Neural progenitor cell (in vitro differentiated cells): Measurements from ENCODE around the gene EREG. TPM values are rescaled to one million over a fixed set of nuclear protein-coding genes. Genes with fewer than 3 reads are reported as not detected.

Experiments
- DNase-seq: peaks from one replicate; pipeline ENCODE4 v3.0.0-alpha.2; 2016; ENCODE audit warnings: low spot score
- H2AFZ ChIP-seq: fragments of 200-600 bp; sonication (generic); replicated peaks from 2 replicates; pipeline ENCODE4 v1.6.1; 2016; ENCODE audit warnings: antibody characterized with exemption
- H3F3A ChIP-seq: fragments of 200-600 bp; sonication (generic); 2 replicates; pipeline ENCODE4 v1.6.1; 2016; ENCODE audit warnings: antibody characterized with exemption, low read depth
- H3K27ac ChIP-seq: fragments of 200-600 bp; sonication (generic); 2 replicates; pipeline ENCODE4 v1.5.1; 2016; ENCODE audit warnings: mild to moderate bottlenecking
- H3K27me3 ChIP-seq: fragments of 200-600 bp; sonication (generic); 2 replicates; pipeline ENCODE4 v1.6.1; 2016; ENCODE audit warnings: mild to moderate bottlenecking, moderate library complexity
- H3K36me3 ChIP-seq: fragments of 200-600 bp; sonication (generic); 2 replicates; pipeline ENCODE4 v1.5.1; 2016
- H3K4me1 ChIP-seq: fragments of 200-600 bp; sonication (generic); 2 replicates; pipeline ENCODE4 v1.6.1; 2016; ENCODE audit warnings: mixed run types
- H3K4me2 ChIP-seq: fragments of 200-600 bp; sonication (generic); 2 replicates; pipeline ENCODE4 v1.6.1; 2016
- H3K4me3 ChIP-seq: fragments of 200-600 bp; sonication (generic); 2 replicates; pipeline ENCODE4 v1.5.1; 2016
- H3K79me2 ChIP-seq: fragments of 200-600 bp; sonication (generic); 2 replicates; pipeline ENCODE4 v1.6.1; 2016; ENCODE audit warnings: low read depth
- H3K9ac ChIP-seq: fragments of 200-600 bp; sonication (generic); 2 replicates; pipeline ENCODE4 v1.6.1; 2016
- H3K9me3 ChIP-seq: fragments of 200-600 bp; sonication (generic); 2 replicates; pipeline ENCODE4 v1.5.1; 2016; ENCODE audit warnings: low read depth
- H4K20me1 ChIP-seq: fragments of 200-600 bp; sonication (generic); 2 replicates; pipeline ENCODE4 v1.6.1; 2016; ENCODE audit warnings: low read depth
- H3K27ac Mint-ChIP-seq: 3 replicates; pipeline ENCODE4 v1.8.0; 2021; ENCODE audit warnings: mixed read lengths
- H3K27me3 Mint-ChIP-seq: 2 replicates; pipeline ENCODE4 v1.8.0; 2022; ENCODE audit warnings: low read depth, mild to moderate bottlenecking, inconsistent platforms, moderate library complexity, mixed read lengths; ENCODE audit not compliant: insufficient read depth
- H3K36me3 Mint-ChIP-seq: 3 replicates; pipeline ENCODE4 v1.8.0; 2021; ENCODE audit warnings: mixed read lengths
- H3K4me1 Mint-ChIP-seq: 3 replicates; pipeline ENCODE4 v1.8.0; 2021; ENCODE audit warnings: mixed read lengths
- H3K4me3 Mint-ChIP-seq: 3 replicates; pipeline ENCODE4 v1.8.0; 2021; ENCODE audit warnings: mild to moderate bottlenecking, moderate library complexity, mixed read lengths
- H3K9me3 Mint-ChIP-seq: 3 replicates; pipeline ENCODE4 v1.8.0; 2020; ENCODE audit warnings: mixed read lengths
- EZH2 ChIP-seq: fragments of 200-600 bp; sonication (generic); IDR thresholded peaks from 2 replicates; pipeline ENCODE4 v1.6.1; 2017; ENCODE audit warnings: antibody characterized with exemption, mild to moderate bottlenecking, moderate library complexity
- EZH2phosphoT487 ChIP-seq: fragments of 200-600 bp; sonication (generic); IDR thresholded peaks from 2 replicates; pipeline ENCODE4 v1.6.1; 2017; ENCODE audit warnings: antibody characterized with exemption
- total RNA-seq: library from RNA; depleted of rRNA; stranded (reverse); fragments of >200 nt; gene quantifications from 2 replicates; pipeline ENCODE4 v1.2.3, GENCODE V29; 2015; ENCODE audit warnings: low replicate concordance
- TF ChIP-seq, protein P1 (sequence below): fragments of 200-600 bp; sonication (generic); IDR thresholded peaks from 2 replicates; pipeline ENCODE4 v1.5.1; 2017; ENCODE audit warnings: antibody characterized with exemption, mild to moderate bottlenecking

The EREG gene
- total RNA-seq, 1 donor from 2014 or later = not detected

DNA sequence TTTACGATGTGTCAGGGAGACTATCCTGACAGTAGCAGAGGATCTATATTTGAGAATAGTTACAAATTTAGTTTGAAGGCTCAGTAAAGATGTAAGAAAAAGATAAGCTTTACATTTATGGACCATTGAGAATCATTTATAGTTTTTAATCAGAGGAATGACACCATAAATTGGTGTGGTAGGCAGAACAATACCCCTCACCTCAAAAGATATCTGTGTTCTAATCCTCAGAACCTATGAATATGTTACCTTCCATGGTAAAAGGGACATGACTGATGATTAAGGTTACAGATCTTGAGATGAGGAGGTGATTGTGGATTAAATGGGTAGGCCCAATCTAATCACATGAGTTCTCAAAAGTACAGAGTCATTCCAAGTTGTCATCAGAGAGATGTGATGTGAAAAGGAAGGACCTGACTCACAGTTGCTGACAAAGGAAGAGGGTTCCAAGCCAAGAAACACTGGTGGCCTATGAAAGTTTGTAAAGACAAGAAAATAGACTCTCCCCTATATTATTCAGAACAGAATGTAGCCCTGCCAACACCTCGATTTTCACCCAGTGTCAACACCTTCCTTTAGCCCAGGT, 27.0 kb downstream of the EREG start:
- no peak for TF ChIP-seq EZH2
- no peak for TF ChIP-seq EZH2phosphoT487
- TF ChIP-seq, protein P1, sequence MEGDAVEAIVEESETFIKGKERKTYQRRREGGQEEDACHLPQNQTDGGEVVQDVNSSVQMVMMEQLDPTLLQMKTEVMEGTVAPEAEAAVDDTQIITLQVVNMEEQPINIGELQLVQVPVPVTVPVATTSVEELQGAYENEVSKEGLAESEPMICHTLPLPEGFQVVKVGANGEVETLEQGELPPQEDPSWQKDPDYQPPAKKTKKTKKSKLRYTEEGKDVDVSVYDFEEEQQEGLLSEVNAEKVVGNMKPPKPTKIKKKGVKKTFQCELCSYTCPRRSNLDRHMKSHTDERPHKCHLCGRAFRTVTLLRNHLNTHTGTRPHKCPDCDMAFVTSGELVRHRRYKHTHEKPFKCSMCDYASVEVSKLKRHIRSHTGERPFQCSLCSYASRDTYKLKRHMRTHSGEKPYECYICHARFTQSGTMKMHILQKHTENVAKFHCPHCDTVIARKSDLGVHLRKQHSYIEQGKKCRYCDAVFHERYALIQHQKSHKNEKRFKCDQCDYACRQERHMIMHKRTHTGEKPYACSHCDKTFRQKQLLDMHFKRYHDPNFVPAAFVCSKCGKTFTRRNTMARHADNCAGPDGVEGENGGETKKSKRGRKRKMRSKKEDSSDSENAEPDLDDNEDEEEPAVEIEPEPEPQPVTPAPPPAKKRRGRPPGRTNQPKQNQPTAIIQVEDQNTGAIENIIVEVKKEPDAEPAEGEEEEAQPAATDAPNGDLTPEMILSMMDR = no peak
- H3K4me1 ChIP-seq = no peaks in the 10 kb centered on the region
- Mint-ChIP-seq H3K27me3 (no peaks in the 10 kb centered on the region), H3K4me1 (no peaks in the 10 kb centered on the region), H3K9me3 (no peaks in the 10 kb centered on the region), H3K4me3 (no peak overlapping the region), H3K36me3 (no peaks in the 10 kb centered on the region), H3K27ac (no peak overlapping the region)
- no peak overlapping the region for H3K27ac ChIP-seq
- H4K20me1 ChIP-seq = no peaks in the 10 kb centered on the region
- no peaks in the 10 kb centered on the region for H3F3A ChIP-seq
- H3K9me3 ChIP-seq = no peaks in the 10 kb centered on the region
- H3K4me2 ChIP-seq = no peak overlapping the region
- no peak for DNase-seq
- H3K9ac ChIP-seq = no peak overlapping the region
- H3K27me3 ChIP-seq = no peaks in the 10 kb centered on the region
- H3K4me3 ChIP-seq = no peak overlapping the region
- no peak overlapping the region for H2AFZ ChIP-seq
- no peaks in the 10 kb centered on the region for H3K36me3 ChIP-seq
- no peaks in the 10 kb centered on the region for H3K79me2 ChIP-seq

DNA sequence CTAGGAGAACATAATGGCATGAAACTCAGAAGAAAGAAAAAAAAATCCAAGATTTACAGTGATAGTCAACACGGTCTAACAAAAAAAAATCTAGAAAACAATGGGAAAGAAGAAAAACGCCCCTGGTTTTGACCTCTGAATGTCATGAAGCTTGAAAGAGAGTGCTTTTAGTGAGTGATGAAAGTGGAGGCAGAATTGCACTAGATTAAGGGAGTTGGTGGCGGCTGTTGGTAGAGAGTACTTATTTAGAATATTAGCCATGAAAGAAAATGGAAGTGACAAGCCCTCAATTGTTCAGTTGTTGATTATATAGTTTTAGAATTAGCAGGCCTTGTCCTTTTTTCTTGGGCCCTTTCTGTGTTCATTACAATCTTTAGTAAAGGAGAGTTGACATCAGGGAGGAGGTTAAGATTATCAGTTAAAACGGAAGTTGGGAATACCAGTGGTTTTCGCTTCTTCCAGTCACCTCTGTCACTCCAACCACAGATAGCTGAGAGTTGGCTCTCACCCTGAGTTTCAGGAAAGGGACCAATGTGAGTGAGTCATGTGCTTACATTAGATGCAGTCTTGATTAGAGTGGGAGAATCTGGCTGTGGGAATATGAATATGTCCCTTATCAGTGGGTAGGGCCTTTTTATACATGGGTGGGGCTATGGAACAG, 29.7 kb downstream of the EREG start:
- Histone ChIP-seq H3K4me3 (no peak overlapping the region), H3F3A (no peaks in the 10 kb centered on the region), H3K4me1 (no peaks in the 10 kb centered on the region), H3K9ac (no peak overlapping the region), H3K4me2 (no peak overlapping the region), H2AFZ (no peak overlapping the region), H3K79me2 (no peaks in the 10 kb centered on the region), H3K27ac (no peak overlapping the region), H3K9me3 (no peaks in the 10 kb centered on the region), H3K27me3 (no peaks in the 10 kb centered on the region), H3K36me3 (no peaks in the 10 kb centered on the region), H4K20me1 (no peaks in the 10 kb centered on the region)
- no peaks in the 10 kb centered on the region for H3K36me3 Mint-ChIP-seq
- no peak overlapping the region for H3K27ac Mint-ChIP-seq
- peaks cover 2% of the 10 kb centered on the region for H3K4me1 Mint-ChIP-seq
- no peak for DNase-seq
- H3K27me3 Mint-ChIP-seq = peaks cover 3% of the 10 kb centered on the region
- H3K4me3 Mint-ChIP-seq = no peak overlapping the region
- TF ChIP-seq EZH2 (no peak), EZH2phosphoT487 (no peak)
- TF ChIP-seq, protein P1 = no peak
- peaks cover 3% of the 10 kb centered on the region for H3K9me3 Mint-ChIP-seq

DNA sequence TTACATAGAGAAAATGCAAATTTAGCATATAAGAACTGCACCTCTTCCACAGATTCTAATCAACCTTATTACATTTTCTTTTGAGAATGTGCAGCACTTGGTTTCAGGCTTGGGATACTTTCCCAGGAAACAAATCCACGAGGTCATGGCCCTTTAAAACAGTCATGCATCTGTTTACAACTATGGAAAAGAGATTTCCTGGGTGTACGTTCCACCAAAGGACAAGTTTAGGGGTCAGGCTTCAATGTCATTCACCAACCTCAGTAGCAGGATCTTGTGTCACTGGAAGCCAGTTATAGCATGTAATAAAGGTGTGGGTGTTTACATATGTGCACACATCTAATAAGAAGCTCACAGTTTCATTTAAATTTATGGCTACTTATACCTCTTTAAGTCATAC, 30.7 kb downstream of the EREG start:
- no peak overlapping the region for H3K4me3 ChIP-seq
- no peak overlapping the region for H3K9ac ChIP-seq
- Mint-ChIP-seq H3K4me3 (no peak overlapping the region), H3K27ac (no peak overlapping the region), H3K4me1 (peaks cover 2% of the 10 kb centered on the region), H3K36me3 (no peaks in the 10 kb centered on the region), H3K27me3 (peaks cover 5% of the 10 kb centered on the region), H3K9me3 (peaks cover 3% of the 10 kb centered on the region)
- H3K27ac ChIP-seq = no peak overlapping the region
- H3K4me1 ChIP-seq = no peaks in the 10 kb centered on the region
- H4K20me1 ChIP-seq = no peaks in the 10 kb centered on the region
- DNase-seq = no peak
- TF ChIP-seq EZH2phosphoT487 (no peak), EZH2 (no peak)
- TF ChIP-seq, protein P1 = no peak
- H3F3A ChIP-seq = no peaks in the 10 kb centered on the region
- H3K9me3 ChIP-seq = no peaks in the 10 kb centered on the region
- H3K4me2 ChIP-seq = no peak overlapping the region
- no peaks in the 10 kb centered on the region for H3K27me3 ChIP-seq
- no peaks in the 10 kb centered on the region for H3K36me3 ChIP-seq
- H3K79me2 ChIP-seq = no peaks in the 10 kb centered on the region
- no peak overlapping the region for H2AFZ ChIP-seq
